GM19239 (cell line): ENCODE results near the gene RAB34.

Experiments
- DNase-seq: peaks from one replicate; pipeline ENCODE4 v3.0.0; 2011; ENCODE audit warnings: low spot score; ENCODE audit not compliant: insufficient read length
- FAIRE-seq: peaks from 2 replicates; lab custom pipeline; 2011; peaks lifted over from hg19 to GRCh38; lab: Jason Lieb, UNC

RAB34 gene

DNA sequence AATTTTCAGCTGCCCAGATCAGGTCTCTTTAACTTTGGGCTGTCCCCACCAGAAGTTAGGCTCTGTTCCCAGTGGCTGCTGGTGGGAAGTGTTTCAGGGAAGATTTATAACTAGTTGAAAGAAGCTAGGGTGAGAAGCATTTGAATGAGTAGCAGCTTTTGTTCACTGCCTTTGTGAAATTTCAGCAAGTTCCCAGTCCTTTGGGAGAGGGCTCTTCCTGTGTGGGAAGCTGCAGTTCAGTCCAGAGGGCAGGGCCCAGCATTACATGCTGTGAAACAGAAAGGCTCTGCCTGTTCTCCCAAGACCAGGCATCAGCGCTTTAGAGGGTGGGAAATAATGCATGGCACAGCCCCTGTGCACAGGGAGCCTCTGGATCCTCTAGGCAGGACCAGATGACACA lies 23.8 kb downstream of the RAB34 start:
- DNase-seq = no peak
- no peak for FAIRE-seq

DNA sequence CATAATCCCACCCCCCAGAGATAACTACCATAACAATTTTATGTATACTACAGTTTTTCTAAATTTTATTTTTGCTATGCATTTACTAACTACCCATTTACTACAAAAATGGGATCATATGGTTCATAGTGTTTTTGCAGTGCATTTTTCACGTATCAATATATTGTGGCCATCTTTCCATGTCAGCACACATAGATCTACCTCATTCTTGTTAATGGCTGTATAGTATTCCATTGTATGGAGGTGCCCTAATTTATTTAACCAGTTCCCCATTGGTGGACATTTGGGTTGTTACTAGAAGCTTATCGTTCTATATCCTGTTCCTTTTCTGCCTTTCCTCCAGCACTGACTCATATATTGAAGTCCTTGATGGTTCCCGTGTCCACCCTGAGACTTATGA lies 28.7 kb downstream of the RAB34 start:
- FAIRE-seq (no peak), DNase-seq (no peak)

DNA sequence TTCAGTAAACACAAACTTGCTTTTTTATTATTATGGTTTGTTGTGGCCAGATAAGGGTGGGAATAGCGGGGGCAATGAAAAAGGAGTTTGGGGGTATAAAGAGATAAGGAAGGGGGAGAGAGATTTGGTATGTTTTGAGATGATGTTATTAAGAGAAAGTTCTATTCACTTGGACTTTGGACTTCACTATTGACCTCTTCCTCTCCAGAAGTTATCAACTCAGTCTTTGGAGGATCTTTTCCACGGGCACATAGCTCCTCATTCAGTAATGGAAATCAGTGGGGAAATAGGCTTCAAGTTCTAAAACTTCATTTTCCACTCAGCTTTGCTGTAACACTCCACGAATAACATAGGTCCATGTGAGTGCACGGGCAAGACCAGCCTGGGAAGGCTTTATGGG lies 29.2 kb downstream of the RAB34 start:
- DNase-seq (no peak), FAIRE-seq (no peak)

DNA sequence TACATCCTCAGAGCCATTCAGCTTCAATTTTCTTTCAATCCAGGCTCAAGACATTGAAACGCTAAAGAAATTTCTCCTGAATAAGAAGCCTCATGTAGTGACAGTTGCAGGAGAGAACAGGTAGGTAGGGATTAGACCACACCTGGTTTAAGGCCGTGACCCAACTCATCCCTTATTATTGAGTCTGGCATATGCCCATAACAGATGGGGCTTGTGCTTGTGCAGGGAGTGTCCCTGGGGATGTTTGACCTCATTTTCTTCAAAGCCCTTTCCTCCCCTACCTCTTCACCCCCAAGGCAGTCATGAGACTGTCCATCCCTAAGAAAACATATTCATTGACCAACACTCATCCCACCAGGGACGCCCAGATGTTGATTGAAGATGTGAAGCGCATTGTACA lies 31.4 kb downstream of the RAB34 start:
- DNase-seq (no peak), FAIRE-seq (no peak)

DNA sequence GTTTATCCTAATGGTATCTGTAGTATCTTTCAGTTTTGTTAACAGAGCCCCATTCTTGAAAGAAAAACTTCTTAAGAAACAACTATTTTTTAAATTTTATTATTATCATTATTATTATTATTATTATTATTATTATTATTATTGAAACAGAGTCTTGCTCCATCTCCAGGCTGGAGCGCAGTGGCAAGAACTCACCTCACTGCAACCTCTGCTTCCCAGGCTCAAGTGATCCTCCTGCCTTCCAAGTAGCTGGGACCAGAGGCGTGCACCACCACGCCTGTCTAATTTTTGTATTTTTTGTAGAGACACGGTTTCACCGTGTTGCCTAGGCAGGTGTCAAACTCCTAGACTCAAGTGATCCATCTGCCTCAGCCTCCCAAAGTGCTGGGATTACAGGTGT lies 32.3 kb downstream of the RAB34 start:
- no peak for DNase-seq
- FAIRE-seq = no peak

DNA sequence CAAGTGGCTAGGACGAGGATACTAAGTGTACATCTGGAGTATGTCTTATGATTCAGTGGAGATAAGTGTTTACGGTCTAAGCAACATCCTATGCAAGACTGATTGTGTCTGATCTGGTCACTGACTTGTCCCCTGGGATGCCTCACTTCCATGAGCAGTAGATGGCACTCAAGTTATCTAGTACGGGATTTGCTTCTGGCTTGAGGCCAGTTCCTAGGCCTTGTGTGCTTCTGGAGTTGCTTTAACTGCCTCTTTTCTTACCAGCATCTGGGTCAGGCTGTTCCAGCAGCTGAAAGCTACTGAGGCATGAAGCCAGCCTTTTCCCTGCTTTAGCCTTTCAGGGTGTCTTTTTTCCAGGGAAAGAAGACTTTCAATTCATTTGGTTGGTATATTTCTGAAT lies 32.7 kb downstream of the RAB34 start:
- DNase-seq (no peak), FAIRE-seq (no peak)

DNA sequence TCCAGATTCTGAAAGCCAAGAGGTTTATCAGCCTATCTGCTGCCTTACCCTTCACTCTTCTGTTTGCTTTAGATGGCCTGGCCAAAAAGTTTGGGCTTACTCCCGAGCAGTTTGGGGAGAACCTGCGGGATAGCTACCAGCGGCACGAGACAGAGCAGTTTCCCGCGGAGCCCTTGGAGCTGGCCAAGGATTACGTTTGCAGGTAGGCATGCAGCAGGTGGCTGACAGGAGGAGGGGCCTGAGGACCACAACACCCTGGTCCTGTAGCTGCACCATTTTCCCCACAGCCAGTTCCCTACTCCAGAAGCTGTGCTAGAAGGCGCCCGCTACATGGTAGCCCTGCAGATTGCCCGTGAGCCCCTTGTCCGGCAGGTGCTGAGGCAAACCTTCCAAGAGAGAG lies 35.0 kb downstream of the RAB34 start:
- DNase-seq (no peak), FAIRE-seq (no peak)

DNA sequence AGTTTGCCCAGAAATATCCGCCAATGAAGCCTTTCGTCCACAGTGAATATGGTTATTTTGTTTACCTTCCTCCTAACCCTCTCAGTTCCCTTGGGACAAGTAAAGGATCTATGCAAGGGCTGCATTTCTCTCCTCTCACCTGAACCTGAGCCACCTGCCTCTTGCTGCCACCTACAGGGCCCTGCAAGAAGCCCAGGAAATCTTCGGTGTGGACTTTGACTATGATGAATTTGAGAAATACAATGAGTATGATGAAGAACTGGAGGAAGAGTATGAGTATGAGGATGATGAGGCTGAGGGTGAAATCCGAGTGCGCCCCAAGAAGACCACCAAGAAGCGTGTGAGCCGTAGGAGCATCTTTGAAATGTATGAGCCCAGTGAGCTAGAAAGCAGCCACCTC lies 41.7 kb downstream of the RAB34 start:
- FAIRE-seq (no peak), DNase-seq (no peak)

DNA sequence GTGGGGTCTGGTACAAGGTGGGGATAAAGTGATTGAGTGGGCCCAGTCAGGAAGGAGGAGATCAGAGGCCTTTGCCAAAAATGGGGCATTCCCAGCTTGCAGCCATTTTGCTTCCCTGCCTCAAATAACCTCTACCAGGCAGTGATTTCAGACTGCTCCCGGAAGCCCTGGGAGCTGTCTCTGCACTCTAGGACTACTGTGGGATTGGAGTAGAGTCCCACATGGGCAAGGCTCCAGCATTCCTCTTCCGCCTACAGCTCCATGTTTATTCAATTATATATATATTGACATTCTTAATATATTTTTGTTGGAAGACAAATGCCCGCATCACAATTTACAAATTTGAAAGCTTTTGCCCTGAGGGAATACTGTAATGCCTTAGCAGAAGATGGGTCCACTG lies 42.2 kb downstream of the RAB34 start:
- DNase-seq (no peak), FAIRE-seq (no peak)

DNA sequence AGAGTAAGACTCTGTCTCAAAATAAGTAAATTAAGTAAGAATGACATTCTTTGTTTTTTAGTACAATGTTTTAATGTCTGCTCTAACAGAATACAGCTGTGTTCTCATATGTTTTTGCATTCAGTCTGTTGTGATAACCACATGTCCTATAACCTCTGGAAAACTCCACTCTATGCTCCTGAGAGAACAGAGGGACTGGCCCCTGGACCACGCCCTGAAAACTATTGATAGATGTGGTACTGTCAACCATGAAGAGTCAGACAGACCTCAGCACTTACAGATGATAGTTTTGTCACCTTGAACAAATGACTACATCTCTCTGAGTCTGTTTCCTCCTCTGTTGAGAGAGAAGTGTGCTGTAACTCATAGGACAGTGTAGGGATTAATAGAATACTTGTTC lies 47.8 kb downstream of the RAB34 start:
- FAIRE-seq = no peak

DNA sequence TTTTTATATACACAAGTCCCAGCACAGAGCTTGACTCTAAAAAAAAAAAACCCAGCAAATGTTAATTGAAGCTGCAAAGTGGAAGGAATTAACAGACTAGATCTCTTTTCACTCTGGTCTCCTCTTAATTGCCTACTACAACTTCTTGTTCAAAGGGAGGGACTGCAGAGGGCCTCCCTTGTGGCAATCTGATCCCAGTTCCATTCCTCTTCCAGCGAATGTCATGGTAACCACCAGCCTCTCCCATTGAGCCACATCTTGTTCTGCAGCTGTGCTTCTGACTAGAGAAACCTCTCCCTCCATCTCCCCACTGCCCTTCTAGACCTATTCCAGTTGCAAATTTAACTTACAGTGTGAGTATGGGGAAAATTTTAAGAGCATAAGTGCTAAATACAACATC lies 49.8 kb downstream of the RAB34 start:
- no peak for FAIRE-seq
- DNase-seq = no peak

More for the DNA sequence above, 47.8 kb downstream of the RAB34 start:
- DNase-seq = no peak

DNA sequence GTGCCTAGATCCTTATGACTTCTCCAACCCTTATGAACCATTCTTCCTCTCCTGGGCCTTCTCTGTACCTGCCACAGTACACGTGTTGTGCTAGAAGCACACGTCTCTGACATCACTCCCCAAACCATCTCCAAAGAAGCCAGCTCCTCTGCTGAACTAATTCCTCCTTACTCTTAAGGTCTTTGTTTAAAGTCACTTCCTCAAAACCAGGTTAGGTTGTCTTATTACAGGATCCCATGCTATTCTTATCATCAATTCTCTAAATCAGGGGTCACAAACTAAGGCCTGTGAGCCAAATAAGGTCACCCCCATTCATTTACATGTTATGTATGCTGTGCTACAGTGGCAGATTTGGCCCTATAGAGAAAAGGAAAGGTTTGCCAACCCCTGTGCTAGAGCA lies 51.7 kb downstream of the RAB34 start:
- FAIRE-seq = no peak
- DNase-seq = no peak
